HCT116 (cell line): ENCODE data around the gene CMIP. TPM values are rescaled to one million over a fixed set of nuclear protein-coding genes. Genes with fewer than 3 reads are reported as not detected.

Experiments
- ATAC-seq: fragments of 200-7000 bp; cut with Tn5 transposase; 2 replicates; pipeline ENCODE4 v1.9.1; 2020; ENCODE audit warnings: mild to moderate bottlenecking, moderate library complexity
- BruUV-seq: library from RNA; stranded (reverse); fragments of 400-500 nt; replicated peaks from 2 replicates; lab custom pipeline; 2021; lab: Mats Ljungman, UMichigan
- CTCF ChIA-PET: fragments of 300-600 bp; sonication (Branson Sonifier 250); formaldehyde crosslinking; loops from one replicate; lab custom pipeline; 2021; ENCODE audit warnings: antibody characterized with exemption; lab: Charles Lee
- POLR2A ChIA-PET: fragments of 300-600, 350-600 bp; sonication (Branson Sonifier 250); formaldehyde crosslinking; loops from one replicate; lab custom pipeline; 2021; ENCODE audit warnings: antibody characterized with exemption; lab: Charles Lee
- RAD21 ChIA-PET, 2 experiments: fragments of 300-600 bp; sonication (Branson Sonifier 250); formaldehyde crosslinking; loops; one replicate each; lab custom pipeline; 2023; ENCODE audit warnings: low total read pairs in 2 of 2; ENCODE audit not compliant: uncharacterized antibody in 2 of 2, unreplicated experiment in 2 of 2, low non-redundant PET in 1 of 2; lab: Charles Lee
- DNase-seq: peaks from one replicate; pipeline ENCODE4 v3.0.0-alpha.2; 2010; ENCODE audit warnings: low read depth, low spot score
- H2AFZ ChIP-seq: fragments of 200-600 bp; shearing (Covaris generic), sonication (generic); 2 replicates; pipeline ENCODE4 v1.6.1; 2017; ENCODE audit warnings: low read depth, mixed run types, mixed read lengths, antibody characterized with exemption, low read length; ENCODE audit not compliant: poor library complexity, severe bottlenecking
- H3K27ac ChIP-seq: 2 replicates; pipeline ENCODE4 v1.5.1; 2012; ENCODE audit warnings: low read depth, low read length
- H3K27me3 ChIP-seq: fragments of 200-600 bp; sonication (generic); 2 replicates; pipeline ENCODE4 v1.6.1; 2016; ENCODE audit warnings: mixed run types, low read length, mixed read lengths; ENCODE audit not compliant: insufficient read depth
- H3K36me3 ChIP-seq, 2 experiments: fragments of 200-500 bp in 1 of 2; fragments of 200-600 bp in 1 of 2; sonication (Bioruptor generic) in 1 of 2; sonication (generic) in 1 of 2; 2 replicates each; pipeline versions ENCODE4 v1.5.1 to v1.6.1; 2014 to 2016; ENCODE audit warnings: low read length in 2 of 2, inconsistent platforms in 1 of 2, mixed read lengths in 1 of 2, mixed run types in 1 of 2; ENCODE audit not compliant: insufficient read depth in 2 of 2, control insufficient read depth in 1 of 2
- H3K4me1 ChIP-seq, 2 experiments: fragments of 200-600 bp in 1 of 2; sonication (generic) in 1 of 2; 2 replicates each; pipeline versions ENCODE4 v1.5.1 to v1.6.1; 2012 to 2017; ENCODE audit warnings: low read length in 2 of 2, inconsistent platforms in 1 of 2, mild to moderate bottlenecking in 1 of 2, mixed read lengths in 1 of 2, mixed run types in 1 of 2, moderate library complexity in 1 of 2; ENCODE audit not compliant: insufficient read depth in 2 of 2, control insufficient read depth in 1 of 2
- H3K4me2 ChIP-seq: fragments of 200-600 bp; sonication (generic); 2 replicates; pipeline ENCODE4 v1.6.1; 2017; ENCODE audit warnings: mixed run types, low read length, mixed read lengths
- H3K4me3 ChIP-seq, 2 experiments: fragments of 200-600 bp in 1 of 2; sonication (generic) in 1 of 2; replicated peaks in 1 of 2; 2 replicates each; pipeline ENCODE4 v1.5.1; 2011 to 2016; ENCODE audit warnings: low read length in 2 of 2, control low read depth in 1 of 2, low read depth in 1 of 2, mild to moderate bottlenecking in 1 of 2, mixed read lengths in 1 of 2, mixed run types in 1 of 2
- H3K79me2 ChIP-seq: fragments of 200-600 bp; sonication (generic); 2 replicates; pipeline ENCODE4 v1.6.1; 2017; ENCODE audit warnings: mild to moderate bottlenecking, mixed run types, low read length, moderate library complexity, mixed read lengths; ENCODE audit not compliant: insufficient read depth
- H3K9ac ChIP-seq: fragments of 200-600 bp; sonication (generic); 2 replicates; pipeline ENCODE4 v1.6.1; 2016; ENCODE audit warnings: low read length, mixed read lengths
- H3K9me2 ChIP-seq: fragments of 200-600 bp; sonication (generic), shearing (Covaris generic); 2 replicates; pipeline ENCODE4 v1.6.1; 2017; ENCODE audit warnings: mixed run types, mild to moderate bottlenecking, moderate library complexity; ENCODE audit not compliant: insufficient read depth
- H3K9me3 ChIP-seq, 2 experiments: fragments of 200-500 bp in 1 of 2; fragments of 200-600 bp in 1 of 2; sonication (Bioruptor generic) in 1 of 2; sonication (generic) in 1 of 2; 2 replicates each; pipeline ENCODE4 v1.6.1; 2014 to 2017; ENCODE audit warnings: low read length in 2 of 2, mixed read lengths in 2 of 2, inconsistent platforms in 1 of 2, low read depth in 1 of 2, mild to moderate bottlenecking in 1 of 2, mixed run types in 1 of 2, moderate library complexity in 1 of 2; ENCODE audit not compliant: control insufficient read depth in 1 of 2, insufficient read depth in 1 of 2
- H4K20me1 ChIP-seq: fragments of 200-600 bp; sonication (generic), shearing (Covaris generic); 2 replicates; pipeline ENCODE4 v1.6.1; 2017; ENCODE audit warnings: mixed run types, mild to moderate bottlenecking, moderate library complexity; ENCODE audit not compliant: insufficient read depth
- CBX3 ChIP-seq: IDR thresholded peaks from 2 replicates; pipeline ENCODE4 v1.6.1; 2012; ENCODE audit warnings: low read depth
- EGR1 ChIP-seq: IDR thresholded peaks from 2 replicates; pipeline ENCODE4 v1.6.1; 2012; ENCODE audit warnings: low read depth
- ELF1 ChIP-seq: IDR thresholded peaks from 2 replicates; pipeline ENCODE4 v1.6.1; 2012; ENCODE audit warnings: low read depth, borderline replicate concordance
- EZH2 ChIP-seq: fragments of 200-600 bp; sonication (generic); IDR thresholded peaks from 2 replicates; pipeline ENCODE4 v1.6.1; 2017; ENCODE audit warnings: antibody characterized with exemption, mixed run types
- JUND ChIP-seq: IDR thresholded peaks from 2 replicates; pipeline ENCODE4 v1.6.1; 2012
- POLR2A ChIP-seq: IDR thresholded peaks from 2 replicates; pipeline ENCODE4 v1.7.0; 2011; ENCODE audit warnings: borderline replicate concordance; ENCODE audit not compliant: insufficient read depth, insufficient read length; ENCODE audit errors: extremely low read depth
- POLR2AphosphoS5 ChIP-seq: IDR thresholded peaks from 2 replicates; pipeline ENCODE4 v1.6.1; 2011; ENCODE audit warnings: mild to moderate bottlenecking, low read depth, low read length, moderate library complexity
- RAD21 ChIP-seq: IDR thresholded peaks from 2 replicates; pipeline ENCODE4 v1.6.1; 2012; ENCODE audit warnings: low read depth, mild to moderate bottlenecking
- SIN3A ChIP-seq: IDR thresholded peaks from 2 replicates; pipeline ENCODE4 v1.6.1; 2012; ENCODE audit warnings: low read depth
- TCF7L2 ChIP-seq: IDR thresholded peaks from 2 replicates; pipeline ENCODE4 v1.7.0; 2011; ENCODE audit warnings: borderline replicate concordance, inconsistent platforms; ENCODE audit not compliant: insufficient read depth, insufficient read length; ENCODE audit errors: extremely low read depth
- YY1 ChIP-seq: IDR thresholded peaks from 2 replicates; pipeline ENCODE4 v1.6.1; 2011; ENCODE audit warnings: low read length, low read depth, moderate library complexity, mild to moderate bottlenecking; ENCODE audit not compliant: insufficient replicate concordance; ENCODE audit errors: extremely low read depth
- intact Hi-C: fragments of 100-400 bp; cut with micrococcal nuclease; formaldehyde crosslinking; loops from 2 replicates; pipeline ENCODE4 v1.10.0; 2022
- total RNA-seq: library from RNA; stranded (reverse); gene quantifications from one replicate; pipeline ENCODE4 v1.2.1, GENCODE V29; 2021; ENCODE audit not compliant: unreplicated experiment
- TF ChIP-seq, protein P1 (sequence below), 3 experiments: fragments of 200-600 bp in 1 of 3; sonication (generic) in 1 of 3; IDR thresholded peaks in 2 of 3; conservative IDR thresholded peaks in 1 of 3; 2 replicates each; pipeline ENCODE4 v1.5.1; 2012 to 2017; ENCODE audit warnings: low read depth in 2 of 3, low read length in 2 of 3, antibody characterized with exemption in 1 of 3, borderline replicate concordance in 1 of 3, control low read depth in 1 of 3, mild to moderate bottlenecking in 1 of 3, mixed read lengths in 1 of 3, mixed run types in 1 of 3, moderate library complexity in 1 of 3; ENCODE audit not compliant: insufficient read depth in 1 of 3
- TF ChIP-seq, protein P2 (sequence below): IDR thresholded peaks from 2 replicates; pipeline ENCODE4 v1.6.1; 2012
- TF ChIP-seq, protein P3 (sequence below): IDR thresholded peaks from 2 replicates; pipeline ENCODE4 v1.6.1; 2011; ENCODE audit warnings: mild to moderate bottlenecking, low read length, moderate library complexity; ENCODE audit not compliant: insufficient replicate concordance; ENCODE audit errors: extremely low read depth
- TF ChIP-seq, protein P4 (sequence below): IDR thresholded peaks from 2 replicates; pipeline ENCODE4 v1.6.1; 2012; ENCODE audit warnings: low read depth

CMIP gene
- total RNA-seq, 1 experiment from 2014 or later, result 64.6 TPM

DNA sequence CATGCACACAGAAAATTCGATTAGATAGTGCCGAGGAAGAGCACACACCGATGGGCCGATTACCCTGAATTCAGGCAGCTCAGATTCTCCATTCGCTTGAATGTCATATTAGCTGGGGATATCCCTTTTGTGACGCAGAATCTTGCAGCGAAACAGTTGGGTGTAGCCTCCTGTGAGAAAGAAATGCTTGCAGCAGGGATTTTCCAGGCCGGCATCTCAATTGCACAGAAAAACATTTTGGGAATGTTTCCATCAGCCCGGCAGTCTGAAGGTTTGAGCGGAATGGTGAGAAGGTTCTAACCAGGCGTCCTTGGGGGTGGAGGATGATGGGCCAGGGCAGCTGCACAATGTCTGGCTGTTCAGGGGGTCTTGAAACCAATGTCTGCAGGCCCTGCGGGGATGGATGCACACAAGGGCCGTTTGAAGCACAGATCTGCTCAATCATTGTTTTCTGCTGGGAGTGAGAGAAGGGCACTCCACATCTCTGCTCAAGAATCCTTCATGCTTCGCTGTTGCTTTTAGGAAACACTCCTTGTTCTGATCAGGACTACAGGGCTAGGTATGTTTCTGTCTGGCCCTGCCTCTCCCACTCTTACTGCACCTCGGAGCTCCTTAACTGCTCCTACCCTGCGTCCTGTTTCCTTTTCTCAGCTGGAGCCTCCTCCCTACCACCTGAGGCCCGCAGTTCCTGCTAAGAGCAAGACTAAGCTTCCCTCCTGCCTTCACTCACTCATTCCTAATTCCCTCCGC lies 94.6 kb downstream of the CMIP start:
- DNase-seq, result no peak
- no peak overlapping the region for H3K9ac ChIP-seq
- H3K4me3 ChIP-seq, result no peak overlapping the region
- POLR2A ChIA-PET, result no interaction called here
- no peak for ATAC-seq
- peaks cover 3% of the 10 kb centered on the region; the same call in 1 of the 2 replicates for H4K20me1 ChIP-seq
- BruUV-seq, result no TSS peak
- no peaks in the 10 kb centered on the region for H3K9me3 ChIP-seq
- no peaks in the 10 kb centered on the region for H3K9me2 ChIP-seq
- H2AFZ ChIP-seq, result no peak overlapping the region
- CTCF ChIA-PET, result no interaction called here
- H3K79me2 ChIP-seq, result peaks cover 96% of the 10 kb centered on the region
- intact Hi-C loops, result no loop called here
- H3K27ac ChIP-seq, result no peak overlapping the region
- TF ChIP-seq, protein P1, sequence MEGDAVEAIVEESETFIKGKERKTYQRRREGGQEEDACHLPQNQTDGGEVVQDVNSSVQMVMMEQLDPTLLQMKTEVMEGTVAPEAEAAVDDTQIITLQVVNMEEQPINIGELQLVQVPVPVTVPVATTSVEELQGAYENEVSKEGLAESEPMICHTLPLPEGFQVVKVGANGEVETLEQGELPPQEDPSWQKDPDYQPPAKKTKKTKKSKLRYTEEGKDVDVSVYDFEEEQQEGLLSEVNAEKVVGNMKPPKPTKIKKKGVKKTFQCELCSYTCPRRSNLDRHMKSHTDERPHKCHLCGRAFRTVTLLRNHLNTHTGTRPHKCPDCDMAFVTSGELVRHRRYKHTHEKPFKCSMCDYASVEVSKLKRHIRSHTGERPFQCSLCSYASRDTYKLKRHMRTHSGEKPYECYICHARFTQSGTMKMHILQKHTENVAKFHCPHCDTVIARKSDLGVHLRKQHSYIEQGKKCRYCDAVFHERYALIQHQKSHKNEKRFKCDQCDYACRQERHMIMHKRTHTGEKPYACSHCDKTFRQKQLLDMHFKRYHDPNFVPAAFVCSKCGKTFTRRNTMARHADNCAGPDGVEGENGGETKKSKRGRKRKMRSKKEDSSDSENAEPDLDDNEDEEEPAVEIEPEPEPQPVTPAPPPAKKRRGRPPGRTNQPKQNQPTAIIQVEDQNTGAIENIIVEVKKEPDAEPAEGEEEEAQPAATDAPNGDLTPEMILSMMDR (IDR thresholded peaks at IDR 0.05 in 2 of 3, conservative IDR thresholded peaks at IDR 0.05 in 1 of 3; ENCODE audit: borderline replicate concordance in 1 of 3, insufficient read depth in 1 of 3, low read depth in 2 of 3, low read length in 2 of 3), result no peak
- TF ChIP-seq RAD21, result no peak
- TF ChIP-seq POLR2AphosphoS5, result no peak
- TF ChIP-seq, protein P2, sequence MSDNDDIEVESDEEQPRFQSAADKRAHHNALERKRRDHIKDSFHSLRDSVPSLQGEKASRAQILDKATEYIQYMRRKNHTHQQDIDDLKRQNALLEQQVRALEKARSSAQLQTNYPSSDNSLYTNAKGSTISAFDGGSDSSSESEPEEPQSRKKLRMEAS, result no peak
- no peak for TF ChIP-seq CBX3
- TF ChIP-seq EGR1, result no peak
- no peak for TF ChIP-seq ELF1
- TF ChIP-seq JUND, result no peak
- no peak for TF ChIP-seq POLR2A
- TF ChIP-seq, protein P3, sequence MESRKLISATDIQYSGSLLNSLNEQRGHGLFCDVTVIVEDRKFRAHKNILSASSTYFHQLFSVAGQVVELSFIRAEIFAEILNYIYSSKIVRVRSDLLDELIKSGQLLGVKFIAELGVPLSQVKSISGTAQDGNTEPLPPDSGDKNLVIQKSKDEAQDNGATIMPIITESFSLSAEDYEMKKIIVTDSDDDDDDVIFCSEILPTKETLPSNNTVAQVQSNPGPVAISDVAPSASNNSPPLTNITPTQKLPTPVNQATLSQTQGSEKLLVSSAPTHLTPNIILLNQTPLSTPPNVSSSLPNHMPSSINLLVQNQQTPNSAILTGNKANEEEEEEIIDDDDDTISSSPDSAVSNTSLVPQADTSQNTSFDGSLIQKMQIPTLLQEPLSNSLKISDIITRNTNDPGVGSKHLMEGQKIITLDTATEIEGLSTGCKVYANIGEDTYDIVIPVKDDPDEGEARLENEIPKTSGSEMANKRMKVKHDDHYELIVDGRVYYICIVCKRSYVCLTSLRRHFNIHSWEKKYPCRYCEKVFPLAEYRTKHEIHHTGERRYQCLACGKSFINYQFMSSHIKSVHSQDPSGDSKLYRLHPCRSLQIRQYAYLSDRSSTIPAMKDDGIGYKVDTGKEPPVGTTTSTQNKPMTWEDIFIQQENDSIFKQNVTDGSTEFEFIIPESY, result no peak
- TF ChIP-seq YY1, result no peak
- no peak for TF ChIP-seq TCF7L2
- no peak for TF ChIP-seq SIN3A
- no peak for TF ChIP-seq EZH2
- TF ChIP-seq, protein P4, sequence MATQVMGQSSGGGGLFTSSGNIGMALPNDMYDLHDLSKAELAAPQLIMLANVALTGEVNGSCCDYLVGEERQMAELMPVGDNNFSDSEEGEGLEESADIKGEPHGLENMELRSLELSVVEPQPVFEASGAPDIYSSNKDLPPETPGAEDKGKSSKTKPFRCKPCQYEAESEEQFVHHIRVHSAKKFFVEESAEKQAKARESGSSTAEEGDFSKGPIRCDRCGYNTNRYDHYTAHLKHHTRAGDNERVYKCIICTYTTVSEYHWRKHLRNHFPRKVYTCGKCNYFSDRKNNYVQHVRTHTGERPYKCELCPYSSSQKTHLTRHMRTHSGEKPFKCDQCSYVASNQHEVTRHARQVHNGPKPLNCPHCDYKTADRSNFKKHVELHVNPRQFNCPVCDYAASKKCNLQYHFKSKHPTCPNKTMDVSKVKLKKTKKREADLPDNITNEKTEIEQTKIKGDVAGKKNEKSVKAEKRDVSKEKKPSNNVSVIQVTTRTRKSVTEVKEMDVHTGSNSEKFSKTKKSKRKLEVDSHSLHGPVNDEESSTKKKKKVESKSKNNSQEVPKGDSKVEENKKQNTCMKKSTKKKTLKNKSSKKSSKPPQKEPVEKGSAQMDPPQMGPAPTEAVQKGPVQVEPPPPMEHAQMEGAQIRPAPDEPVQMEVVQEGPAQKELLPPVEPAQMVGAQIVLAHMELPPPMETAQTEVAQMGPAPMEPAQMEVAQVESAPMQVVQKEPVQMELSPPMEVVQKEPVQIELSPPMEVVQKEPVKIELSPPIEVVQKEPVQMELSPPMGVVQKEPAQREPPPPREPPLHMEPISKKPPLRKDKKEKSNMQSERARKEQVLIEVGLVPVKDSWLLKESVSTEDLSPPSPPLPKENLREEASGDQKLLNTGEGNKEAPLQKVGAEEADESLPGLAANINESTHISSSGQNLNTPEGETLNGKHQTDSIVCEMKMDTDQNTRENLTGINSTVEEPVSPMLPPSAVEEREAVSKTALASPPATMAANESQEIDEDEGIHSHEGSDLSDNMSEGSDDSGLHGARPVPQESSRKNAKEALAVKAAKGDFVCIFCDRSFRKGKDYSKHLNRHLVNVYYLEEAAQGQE, result no peak
- TF ChIP-seq, all 23 proteins: peak for 0
- peaks cover 0 to 16% of the 10 kb centered on the region in 2 experiments; a peak in 2 of 4 replicates for H3K4me1 ChIP-seq
- no peaks in the 10 kb centered on the region for H3K27me3 ChIP-seq
- no peak overlapping the region for H3K4me2 ChIP-seq
- RAD21 ChIA-PET, result no interaction called here
- H3K36me3 ChIP-seq, result no peaks in the 10 kb centered on the region
